HFF-Myc (cell line): ENCODE data around the gene TANGO6.
A peak's percentile ranks its signal among the peaks of the same experiment; 100 is the strongest.

Experiments
- DNase-seq: peaks from one replicate; pipeline ENCODE4 v3.0.0-alpha.2; 2011; ENCODE audit warnings: low read depth; ENCODE audit errors: extremely low read depth
- H3K4me3 ChIP-seq: replicated peaks from 2 replicates; pipeline ENCODE4 v1.5.1; 2011; ENCODE audit warnings: low read depth, mild to moderate bottlenecking, control low read depth, low read length
- TF ChIP-seq, protein P1 (sequence below): IDR thresholded peaks from 2 replicates; pipeline ENCODE4 v1.5.1; 2012; ENCODE audit warnings: mild to moderate bottlenecking, low read depth, low read length, control low read depth; ENCODE audit errors: missing control alignments

TANGO6 gene

GRCh38 chr16:69108905-69109252 is 265.5 kb downstream of the TANGO6 start:
- TF ChIP-seq, protein P1, sequence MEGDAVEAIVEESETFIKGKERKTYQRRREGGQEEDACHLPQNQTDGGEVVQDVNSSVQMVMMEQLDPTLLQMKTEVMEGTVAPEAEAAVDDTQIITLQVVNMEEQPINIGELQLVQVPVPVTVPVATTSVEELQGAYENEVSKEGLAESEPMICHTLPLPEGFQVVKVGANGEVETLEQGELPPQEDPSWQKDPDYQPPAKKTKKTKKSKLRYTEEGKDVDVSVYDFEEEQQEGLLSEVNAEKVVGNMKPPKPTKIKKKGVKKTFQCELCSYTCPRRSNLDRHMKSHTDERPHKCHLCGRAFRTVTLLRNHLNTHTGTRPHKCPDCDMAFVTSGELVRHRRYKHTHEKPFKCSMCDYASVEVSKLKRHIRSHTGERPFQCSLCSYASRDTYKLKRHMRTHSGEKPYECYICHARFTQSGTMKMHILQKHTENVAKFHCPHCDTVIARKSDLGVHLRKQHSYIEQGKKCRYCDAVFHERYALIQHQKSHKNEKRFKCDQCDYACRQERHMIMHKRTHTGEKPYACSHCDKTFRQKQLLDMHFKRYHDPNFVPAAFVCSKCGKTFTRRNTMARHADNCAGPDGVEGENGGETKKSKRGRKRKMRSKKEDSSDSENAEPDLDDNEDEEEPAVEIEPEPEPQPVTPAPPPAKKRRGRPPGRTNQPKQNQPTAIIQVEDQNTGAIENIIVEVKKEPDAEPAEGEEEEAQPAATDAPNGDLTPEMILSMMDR: no peak
- H3K4me3 ChIP-seq: no peak overlapping the region
- DNase-seq: no peak

DNA sequence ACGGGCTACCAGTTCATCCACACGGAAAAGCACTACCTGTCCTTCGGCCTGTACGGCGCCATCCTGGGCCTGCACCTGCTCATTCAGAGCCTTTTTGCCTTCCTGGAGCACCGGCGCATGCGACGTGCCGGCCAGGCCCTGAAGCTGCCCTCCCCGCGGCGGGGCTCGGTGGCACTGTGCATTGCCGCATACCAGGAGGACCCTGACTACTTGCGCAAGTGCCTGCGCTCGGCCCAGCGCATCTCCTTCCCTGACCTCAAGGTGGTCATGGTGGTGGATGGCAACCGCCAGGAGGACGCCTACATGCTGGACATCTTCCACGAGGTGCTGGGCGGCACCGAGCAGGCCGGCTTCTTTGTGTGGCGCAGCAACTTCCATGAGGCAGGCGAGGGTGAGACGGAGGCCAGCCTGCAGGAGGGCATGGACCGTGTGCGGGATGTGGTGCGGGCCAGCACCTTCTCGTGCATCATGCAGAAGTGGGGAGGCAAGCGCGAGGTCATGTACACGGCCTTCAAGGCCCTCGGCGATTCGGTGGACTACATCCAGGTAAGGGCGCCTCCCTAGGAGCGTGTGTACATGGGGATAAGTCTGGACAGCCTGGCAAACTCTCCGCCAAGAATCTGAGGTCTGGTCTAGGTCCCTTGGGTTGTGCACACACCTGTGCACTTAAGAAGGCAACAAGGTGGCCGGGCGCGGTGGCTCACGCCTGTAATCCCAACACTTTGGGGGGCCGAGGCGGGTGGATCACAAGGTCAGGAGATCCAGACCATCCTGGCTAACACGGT is 266.3 kb downstream of the TANGO6 start:
- DNase-seq: no peak
- no peak overlapping the region for H3K4me3 ChIP-seq
- TF ChIP-seq, protein P1: no peak

DNA sequence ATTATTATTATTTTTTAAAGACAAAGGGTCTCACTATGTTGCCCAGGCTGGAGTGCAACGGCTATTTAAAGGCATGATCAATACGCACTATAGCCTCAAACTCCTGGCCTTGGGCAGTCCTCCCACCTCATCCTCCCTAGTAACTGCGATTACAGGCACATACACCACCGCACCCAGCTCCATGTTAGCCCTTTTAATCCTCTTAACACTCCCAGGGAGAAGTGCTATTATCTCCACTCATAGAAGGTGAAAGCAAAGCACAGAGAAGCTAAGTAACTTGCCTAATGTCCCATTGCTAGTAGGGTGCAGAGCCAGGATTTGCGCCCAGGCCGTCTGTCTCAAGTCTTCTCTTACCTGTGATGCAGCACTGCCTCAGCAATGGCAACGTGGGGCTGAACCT is 267.1 kb downstream of the TANGO6 start:
- DNase-seq: no peak
- TF ChIP-seq, protein P1: no peak
- H3K4me3 ChIP-seq: no peak overlapping the region

GRCh38 chr16:69111216-69111875 is 268.0 kb downstream of the TANGO6 start:
- no peak for DNase-seq
- TF ChIP-seq, protein P1: no peak
- H3K4me3 ChIP-seq: no peak overlapping the region

- TF ChIP-seq, protein P1: no peak
- no peak for DNase-seq
- no peak overlapping the region for H3K4me3 ChIP-seq
These were observed 268.5 kb downstream of the TANGO6 start for GRCh38 chr16:69111876-69112230.

GRCh38 chr16:69112285-69113129 is 269.2 kb downstream of the TANGO6 start:
- DNase-seq: no peak
- TF ChIP-seq, protein P1: peak; percentile 93
- H3K4me3 ChIP-seq: no peak overlapping the region
